Uterus (tissue), 2 donors: ENCODE measurements around the gene MTFMT.

Experiments used
- POLR2A ChIP-seq, 2 donors: fragments of 450-650 bp; IDR thresholded peaks; one replicate each; pipeline ENCODE4 v1.6.1; 2016; ENCODE audit warnings: antibody characterized with exemption in 2 of 2, mild to moderate bottlenecking in 1 of 2, moderate library complexity in 1 of 2
- TF ChIP-seq, protein P1 (sequence below), 4 experiments: fragments of 200-600 bp in 2 of 4; fragments of 450-650 bp in 2 of 4; sonication (generic) in 2 of 4; IDR thresholded peaks; one replicate each; pipeline ENCODE4 v1.5.1; 2016 to 2019; ENCODE audit warnings: antibody characterized with exemption in 4 of 4, mild to moderate bottlenecking in 2 of 4, moderate library complexity in 1 of 4

DNA sequence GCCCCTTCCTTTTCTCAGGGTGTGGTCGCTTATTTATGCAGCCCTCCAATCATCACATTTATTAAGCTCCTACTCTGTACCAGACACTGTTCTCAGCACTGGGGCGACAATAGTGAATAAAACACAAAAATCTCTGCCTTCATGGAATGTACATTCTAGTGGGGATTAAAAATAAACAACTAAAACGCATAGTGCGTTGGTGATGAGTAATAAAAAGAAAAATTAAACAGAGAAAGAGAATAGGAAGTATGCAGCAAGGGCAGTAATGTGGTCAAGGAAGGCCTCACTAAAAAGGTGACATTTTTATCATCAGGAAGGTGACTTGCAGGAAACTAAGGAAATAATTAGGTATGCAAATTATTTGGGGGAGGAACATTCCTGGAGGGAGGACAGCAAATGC, 20.8 kb upstream of the MTFMT start:
- TF ChIP-seq, protein P1, sequence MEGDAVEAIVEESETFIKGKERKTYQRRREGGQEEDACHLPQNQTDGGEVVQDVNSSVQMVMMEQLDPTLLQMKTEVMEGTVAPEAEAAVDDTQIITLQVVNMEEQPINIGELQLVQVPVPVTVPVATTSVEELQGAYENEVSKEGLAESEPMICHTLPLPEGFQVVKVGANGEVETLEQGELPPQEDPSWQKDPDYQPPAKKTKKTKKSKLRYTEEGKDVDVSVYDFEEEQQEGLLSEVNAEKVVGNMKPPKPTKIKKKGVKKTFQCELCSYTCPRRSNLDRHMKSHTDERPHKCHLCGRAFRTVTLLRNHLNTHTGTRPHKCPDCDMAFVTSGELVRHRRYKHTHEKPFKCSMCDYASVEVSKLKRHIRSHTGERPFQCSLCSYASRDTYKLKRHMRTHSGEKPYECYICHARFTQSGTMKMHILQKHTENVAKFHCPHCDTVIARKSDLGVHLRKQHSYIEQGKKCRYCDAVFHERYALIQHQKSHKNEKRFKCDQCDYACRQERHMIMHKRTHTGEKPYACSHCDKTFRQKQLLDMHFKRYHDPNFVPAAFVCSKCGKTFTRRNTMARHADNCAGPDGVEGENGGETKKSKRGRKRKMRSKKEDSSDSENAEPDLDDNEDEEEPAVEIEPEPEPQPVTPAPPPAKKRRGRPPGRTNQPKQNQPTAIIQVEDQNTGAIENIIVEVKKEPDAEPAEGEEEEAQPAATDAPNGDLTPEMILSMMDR (IDR thresholded peaks at IDR 0.05), result no peak
- TF ChIP-seq POLR2A (IDR thresholded peaks at IDR 0.05), result no peak
